Right forelimb (tissue), 1 donor: ENCODE data around the gene KHNYN.
"Not testable (repeated sequence)": the region's sequence is repeated elsewhere in the genome, so short reads cannot be mapped to it uniquely, and the experiment has no call there.

Experiments
- DNase-seq: peaks from one replicate; pipeline ENCODE4 v3.0.0-alpha.2; 2018

KHNYN gene

GRCh38 chr14:24429395-24430142, at the start of gene KHNYN, which contains the start of gene CBLN3:
Gene KHNYN (plus strand): TSS chr14:24429954. CDS start chr14:24430731, 777 bp downstream.
Gene CBLN3 (minus strand): TSS chr14:24429668. CDS start chr14:24429054, 614 bp downstream.
- peak; percentile 93 for DNase-seq

- DNase-seq, result no peak
Observed at GRCh38 chr14:24381363-24382063, 48.2 kb upstream of the KHNYN start.

- DNase-seq, result no peak
Observed at GRCh38 chr14:24382064-24382371, 47.7 kb upstream of the KHNYN start.

GRCh38 chr14:24384169-24384568, 45.6 kb upstream of the KHNYN start:
- DNase-seq, result no peak

GRCh38 chr14:24385524-24385923, 44.2 kb upstream of the KHNYN start:
- DNase-seq, result no peak

- no peak for DNase-seq
Observed at GRCh38 chr14:24387009-24387345, 42.8 kb upstream of the KHNYN start.

- DNase-seq, result not testable (repeated sequence)
Observed at GRCh38 chr14:24387579-24387978, 42.2 kb upstream of the KHNYN start.

GRCh38 chr14:24388474-24389179, 41.1 kb upstream of the KHNYN start:
- DNase-seq, result no peak

- DNase-seq, result no peak
Observed at GRCh38 chr14:24389226-24389848, 40.4 kb upstream of the KHNYN start.

- DNase-seq, result no peak
Observed at GRCh38 chr14:24390701-24391468, 38.9 kb upstream of the KHNYN start.

GRCh38 chr14:24392325-24393091, 37.2 kb upstream of the KHNYN start:
- no peak for DNase-seq

GRCh38 chr14:24394275-24394674, 35.5 kb upstream of the KHNYN start:
- DNase-seq, result no peak

GRCh38 chr14:24395609-24396582, 33.9 kb upstream of the KHNYN start:
- no peak for DNase-seq

- no peak for DNase-seq
Observed at GRCh38 chr14:24397639-24398292, 32.0 kb upstream of the KHNYN start.

- peak; percentile 79 for DNase-seq
Observed at GRCh38 chr14:24398293-24398652, 31.5 kb upstream of the KHNYN start.

GRCh38 chr14:24398653-24399446, 30.9 kb upstream of the KHNYN start, which contains the start of gene NYNRIN:
Gene NYNRIN (plus strand): TSS chr14:24399003. CDS start chr14:24399247, 244 bp downstream.
- DNase-seq, result peak; percentile 88

GRCh38 chr14:24399447-24399822, 30.3 kb upstream of the KHNYN start:
- DNase-seq, result no peak

- DNase-seq, result no peak
Observed at GRCh38 chr14:24399999-24400718, 29.6 kb upstream of the KHNYN start.
